K562 (cell line): Measurements from ENCODE around the gene SLAMF6. TPM values are rescaled to one million over a fixed set of nuclear protein-coding genes. Genes with fewer than 3 reads are reported as not detected.

ENCODE experiments used
- EGR1 ChIP-seq: fragments of 450-650 bp; conservative IDR thresholded peaks from 2 replicates; pipeline ENCODE4 v1.6.1; 2017; ENCODE audit warnings: mild to moderate bottlenecking
- ELK3 ChIP-seq: fragments of 450-650 bp; formaldehyde crosslinking; IDR thresholded peaks from 2 replicates; pipeline ENCODE4 v1.4.0; 2020; ENCODE audit warnings: mild to moderate bottlenecking
- FOXM1 ChIP-seq, 2 experiments: fragments of 450-650 bp in 1 of 2; sonication (generic) in 1 of 2; formaldehyde crosslinking in 1 of 2; IDR thresholded peaks; 2 replicates each; pipeline versions ENCODE4 v1.6.1 to v1.9.0; 2017 to 2022; ENCODE audit warnings: low read depth in 2 of 2, mild to moderate bottlenecking in 2 of 2, missing genetic modification reagents in 1 of 2, moderate library complexity in 1 of 2
- HDAC6 ChIP-seq: IDR thresholded peaks from 2 replicates; pipeline ENCODE4 v1.6.1; 2012; ENCODE audit warnings: low read depth, mild to moderate bottlenecking, control low read depth, inconsistent platforms, low read length, moderate library complexity
- HMG20B ChIP-seq: fragments of 250-450 bp; sonication (Bioruptor Pico); IDR thresholded peaks from 2 replicates; pipeline ENCODE4 v1.5.0; 2021; ENCODE audit warnings: mild to moderate bottlenecking
- LARP7 ChIP-seq: fragments of 450-650 bp; IDR thresholded peaks from 2 replicates; pipeline ENCODE4 v1.6.1; 2016
- MCM7 ChIP-seq, 2 experiments: fragments of 450-650 bp; IDR thresholded peaks; 2 replicates each; pipeline ENCODE4 v1.6.1; 2016 to 2018
- NFIX ChIP-seq: fragments of 250-450 bp; sonication (Bioruptor Pico); IDR thresholded peaks from 2 replicates; pipeline ENCODE4 v1.4.0; 2020; ENCODE audit warnings: low read depth, mild to moderate bottlenecking, moderate library complexity
- NKRF ChIP-seq: fragments of 450-650 bp; IDR thresholded peaks from 2 replicates; pipeline ENCODE4 v1.6.1; 2016; ENCODE audit warnings: borderline replicate concordance
- NRF1 ChIP-seq, 2 experiments: fragments of 450-650 bp; IDR thresholded peaks in 1 of 2; conservative IDR thresholded peaks in 1 of 2; 2 replicates each; pipeline ENCODE4 v1.6.1; 2014; ENCODE audit warnings: mild to moderate bottlenecking in 2 of 2
- NUFIP1 ChIP-seq: fragments of 450-650 bp; IDR thresholded peaks from 2 replicates; pipeline ENCODE4 v1.6.1; 2018; ENCODE audit not compliant: partially characterized antibody
- PHB ChIP-seq: fragments of 250-450 bp; sonication (Bioruptor Pico); IDR thresholded peaks from 2 replicates; pipeline ENCODE4 v1.5.0; 2021
- PHF20 ChIP-seq: fragments of 450-650 bp; IDR thresholded peaks from 2 replicates; pipeline ENCODE4 v1.6.1; 2018; ENCODE audit not compliant: partially characterized antibody
- POLR2AphosphoS5 ChIP-seq: IDR thresholded peaks from 2 replicates; pipeline ENCODE4 v1.6.1; 2011; ENCODE audit warnings: mild to moderate bottlenecking, low read depth, low read length, moderate library complexity; ENCODE audit not compliant: control insufficient read depth, insufficient read depth
- SAFB ChIP-seq: fragments of 200-400 bp; formaldehyde crosslinking; IDR thresholded peaks from 2 replicates; pipeline ENCODE4 v1.6.1; 2017; ENCODE audit warnings: low read depth, low read length, borderline replicate concordance
- SMARCA4 ChIP-seq: fragments of 450-650 bp; IDR thresholded peaks from 2 replicates; pipeline ENCODE4 v1.6.1; 2016
- TEAD1 ChIP-seq, 2 experiments: fragments of 450-650 bp in 1 of 2; sonication (generic) in 1 of 2; formaldehyde crosslinking; IDR thresholded peaks; 2 replicates each; pipeline versions ENCODE4 v1.4.0 to v1.8.0; 2020 to 2022; ENCODE audit warnings: mild to moderate bottlenecking in 2 of 2, missing genetic modification reagents in 1 of 2
- U2AF1 ChIP-seq: fragments of 200-400 bp; formaldehyde crosslinking; optimal IDR thresholded peaks from 2 replicates; pipeline ENCODE3; 2017; ENCODE audit warnings: mild to moderate bottlenecking, low read depth, low read length, moderate library complexity
- ZBTB34 ChIP-seq: fragments of 250-450 bp; sonication (Bioruptor Pico); IDR thresholded peaks from 2 replicates; pipeline ENCODE4 v1.8.0; 2021; ENCODE audit warnings: mild to moderate bottlenecking, moderate library complexity
- ZNF668 ChIP-seq: fragments of 250-450 bp; sonication (Bioruptor Pico); IDR thresholded peaks from 2 replicates; pipeline ENCODE4 v1.8.0; 2022; ENCODE audit warnings: mild to moderate bottlenecking, inconsistent platforms
- polyA plus RNA-seq, 8 experiments: library from polyadenylated mRNA; depleted of rRNA in 4 of 8; stranded (reverse) in 5 of 8; unstranded in 3 of 8; fragments of >200 nt; fragmentation: Nextera tagmentation in 2 of 8; fragmentation: Illumina TruSeq in 1 of 8; extraction: Ambion mirVana in 2 of 8; extraction: Trizol in 1 of 8; gene quantifications; 2 replicates each; pipeline versions ENCODE4 v1.2.1 to v1.2.3, GENCODE V29; 2011 to 2014; ENCODE audit warnings: inconsistent platforms in 1 of 8, missing spikeins in 1 of 8
- total RNA-seq, 7 experiments: library from RNA; depleted of rRNA in 6 of 7; stranded (reverse); fragments of >200 nt in 6 of 7; fragmentation: Illumina TruSeq in 2 of 7; extraction: Trizol in 2 of 7; gene quantifications; 2 replicates each; pipeline versions ENCODE4 v1.2.1 to v1.2.3, GENCODE V29; 2011 to 2021; ENCODE audit warnings: low replicate concordance in 1 of 7
- TF ChIP-seq, protein P1 (sequence below): fragments of 450-650 bp; IDR thresholded peaks from 2 replicates; pipeline ENCODE4 v1.6.1; 2018; ENCODE audit not compliant: partially characterized antibody

The SLAMF6 gene
- total and polyA plus RNA-seq, 9 of the 15 experiments (the other 6 are each of a cell fraction or from before 2014, with no cell fraction given): 0.56 to 4.8 (median 1.1) TPM

DNA sequence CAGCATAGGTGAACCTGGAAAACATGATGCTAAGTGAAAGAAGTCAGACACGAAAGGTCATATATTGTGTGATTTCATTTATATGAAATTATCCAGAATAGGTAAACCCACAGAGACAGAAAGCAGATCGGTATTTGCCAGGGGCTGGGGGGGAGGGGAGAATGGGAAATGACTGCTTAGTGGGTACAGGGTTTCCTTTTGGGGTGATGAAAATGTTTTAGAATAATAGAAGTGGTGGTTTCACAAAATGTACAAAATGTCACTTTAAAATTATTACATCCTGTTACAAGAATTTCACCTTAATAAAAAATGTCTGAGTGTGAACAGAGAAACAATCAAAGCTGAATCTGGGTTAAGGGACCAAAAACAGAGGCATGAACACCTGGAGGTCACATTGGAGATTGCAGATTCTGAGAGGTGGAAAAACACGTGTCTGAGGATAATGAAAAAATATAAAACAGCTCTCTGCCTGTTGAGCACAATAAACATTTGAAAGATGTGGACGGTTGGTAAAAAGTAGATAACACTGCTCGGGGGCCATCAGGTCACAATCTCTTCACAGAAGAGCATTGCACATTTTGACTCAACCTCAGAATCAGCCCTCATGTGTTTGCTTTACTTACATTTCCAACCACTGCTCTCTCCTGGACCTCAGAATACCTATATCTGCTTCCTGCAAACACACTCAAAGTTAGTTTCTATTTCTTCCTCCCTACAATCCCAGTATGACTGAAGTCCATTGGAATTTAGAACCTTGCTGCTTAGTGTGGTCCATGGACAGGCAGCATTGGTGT, 3.2 kb downstream of the SLAMF6 start (continued):
- TF ChIP-seq ZBTB34 (CRISPR knock-in tag) (no peak), ELK3 (CRISPR knock-in tag) (no peak), HMG20B (no peak), PHB (CRISPR knock-in tag) (no peak), ZNF668 (CRISPR knock-in tag) (no peak), HDAC6 (no peak), TEAD1 (CRISPR knock-in tag; IDR thresholded peaks at IDR 0.05) (no peak), NKRF (no peak), MCM7 (IDR thresholded peaks at IDR 0.05) (no peak), NUFIP1 (no peak), POLR2AphosphoS5 (no peak), SMARCA4 (no peak), EGR1 (no peak), LARP7 (no peak), PHF20 (no peak), U2AF1 (no peak), FOXM1 (IDR thresholded peaks at IDR 0.05; ENCODE audit: low read depth) (peak; percentile 79; the same call in 1 of the 2 replicates), FOXM1 (CRISPR knock-in tag; IDR thresholded peaks at IDR 0.05; ENCODE audit: low read depth) (no peak), NFIX (CRISPR knock-in tag) (no peak), SAFB (no peak), NRF1 (conservative IDR thresholded peaks at IDR 0.05 in 1 of 2, IDR thresholded peaks at IDR 0.05 in 1 of 2) (no peak)
- TF ChIP-seq, protein P1, sequence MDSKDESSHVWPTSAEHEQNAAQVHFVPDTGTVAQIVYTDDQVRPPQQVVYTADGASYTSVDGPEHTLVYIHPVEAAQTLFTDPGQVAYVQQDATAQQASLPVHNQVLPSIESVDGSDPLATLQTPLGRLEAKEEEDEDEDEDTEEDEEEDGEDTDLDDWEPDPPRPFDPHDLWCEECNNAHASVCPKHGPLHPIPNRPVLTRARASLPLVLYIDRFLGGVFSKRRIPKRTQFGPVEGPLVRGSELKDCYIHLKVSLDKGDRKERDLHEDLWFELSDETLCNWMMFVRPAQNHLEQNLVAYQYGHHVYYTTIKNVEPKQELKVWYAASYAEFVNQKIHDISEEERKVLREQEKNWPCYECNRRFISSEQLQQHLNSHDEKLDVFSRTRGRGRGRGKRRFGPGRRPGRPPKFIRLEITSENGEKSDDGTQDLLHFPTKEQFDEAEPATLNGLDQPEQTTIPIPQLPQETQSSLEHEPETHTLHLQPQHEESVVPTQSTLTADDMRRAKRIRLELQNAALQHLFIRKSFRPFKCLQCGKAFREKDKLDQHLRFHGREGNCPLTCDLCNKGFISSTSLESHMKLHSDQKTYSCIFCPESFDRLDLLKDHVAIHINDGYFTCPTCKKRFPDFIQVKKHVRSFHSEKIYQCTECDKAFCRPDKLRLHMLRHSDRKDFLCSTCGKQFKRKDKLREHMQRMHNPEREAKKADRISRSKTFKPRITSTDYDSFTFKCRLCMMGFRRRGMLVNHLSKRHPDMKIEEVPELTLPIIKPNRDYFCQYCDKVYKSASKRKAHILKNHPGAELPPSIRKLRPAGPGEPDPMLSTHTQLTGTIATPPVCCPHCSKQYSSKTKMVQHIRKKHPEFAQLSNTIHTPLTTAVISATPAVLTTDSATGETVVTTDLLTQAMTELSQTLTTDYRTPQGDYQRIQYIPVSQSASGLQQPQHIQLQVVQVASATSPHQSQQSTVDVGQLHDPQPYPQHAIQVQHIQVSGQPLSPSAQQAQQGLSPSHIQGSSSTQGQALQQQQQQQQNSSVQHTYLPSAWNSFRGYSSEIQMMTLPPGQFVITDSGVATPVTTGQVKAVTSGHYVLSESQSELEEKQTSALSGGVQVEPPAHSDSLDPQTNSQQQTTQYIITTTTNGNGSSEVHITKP: no peak
